GM19372 (cell line): ENCODE data around the gene TMEM179.
"Not testable (repeated sequence)": the region's sequence is repeated elsewhere in the genome, so short reads cannot be mapped to it uniquely, and the experiment has no call there.

Experiments
- ATAC-seq: cut with Tn5 transposase; IDR thresholded peaks from one replicate; pipeline ENCODE4 v1.9.1; 2021; ENCODE audit warnings: mild to moderate bottlenecking, low read depth, moderate library complexity; ENCODE audit not compliant: unreplicated experiment

Gene TMEM179

DNA sequence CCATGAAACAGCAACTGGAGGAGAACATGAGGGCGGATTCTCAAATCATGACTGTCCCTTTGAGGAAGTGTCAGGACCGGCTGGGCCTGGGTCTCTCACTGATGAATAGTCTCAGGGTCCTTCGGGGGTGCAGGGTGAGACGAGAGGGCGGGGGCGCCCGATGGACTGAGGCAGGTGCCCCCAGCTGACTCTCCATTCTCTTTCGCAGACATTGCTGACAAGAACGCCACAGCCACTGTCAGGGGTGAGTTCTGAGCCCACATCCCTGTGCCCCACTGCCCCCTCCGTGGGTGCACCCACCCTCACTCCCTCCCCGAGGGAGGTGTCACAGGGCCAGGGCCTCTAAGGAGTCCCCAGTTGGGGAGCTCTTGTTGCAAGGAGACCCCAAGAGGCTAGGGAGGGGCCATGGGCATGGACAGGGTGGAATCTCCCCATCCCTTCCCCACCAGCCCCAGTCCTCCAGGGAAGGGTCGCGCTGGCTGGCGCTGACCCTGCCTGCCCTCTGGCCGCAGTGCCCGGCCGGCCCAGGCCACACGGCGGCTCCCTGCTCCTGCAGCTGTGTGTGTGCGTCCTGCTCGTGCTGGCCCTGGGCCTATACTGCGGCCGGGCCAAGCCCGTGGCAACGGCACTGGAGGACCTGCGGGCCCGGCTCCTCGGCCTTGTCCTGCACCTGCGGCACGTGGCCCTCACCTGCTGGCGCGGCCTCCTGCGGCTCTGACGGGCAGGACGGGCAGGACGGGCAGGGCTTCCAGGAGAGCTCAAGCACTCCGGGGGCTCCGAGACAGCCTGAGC lies 16.3 kb downstream of the TMEM179 start:
- no peak for ATAC-seq

GRCh38 chr14:104587641-104588040 lies 16.9 kb downstream of the TMEM179 start:
- no peak for ATAC-seq

DNA sequence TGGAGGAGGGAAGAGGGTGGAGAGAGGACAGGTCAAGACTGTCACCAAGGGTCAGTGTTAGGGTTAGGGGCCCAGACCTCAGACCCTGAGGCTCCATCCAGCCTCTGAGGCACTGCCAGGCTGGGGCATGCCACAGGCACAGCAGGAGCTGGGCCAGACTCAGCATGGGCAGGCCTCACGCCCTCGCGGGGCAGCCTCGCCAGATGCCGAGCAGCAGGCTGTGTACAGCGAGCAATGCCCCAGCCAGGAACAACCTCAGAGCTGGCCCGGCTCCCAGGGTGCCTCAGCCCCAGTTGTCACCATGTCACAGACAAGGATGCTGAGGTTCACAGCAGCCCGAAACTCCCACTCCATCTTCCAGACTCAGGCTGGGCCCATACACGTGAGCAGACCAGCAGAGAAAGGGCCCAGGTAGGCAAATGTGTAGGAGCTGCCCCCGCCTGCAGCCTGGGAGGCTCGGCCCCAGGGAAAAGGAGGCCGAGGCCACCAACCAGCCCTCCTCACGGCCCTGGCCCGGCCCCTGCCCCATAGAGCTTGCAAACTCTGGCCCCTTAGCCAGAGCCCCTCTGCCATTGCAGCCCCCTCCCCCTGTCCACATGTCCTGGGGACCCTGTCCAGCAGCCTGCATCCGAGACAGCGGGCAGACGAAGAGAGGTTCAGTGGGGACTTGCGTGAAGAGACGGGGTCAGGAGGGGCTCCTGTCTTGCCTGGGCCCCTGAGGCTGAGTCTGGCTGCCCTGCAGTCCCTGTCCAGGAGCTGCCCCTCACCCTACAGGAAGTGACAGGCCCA lies 17.5 kb downstream of the TMEM179 start:
- ATAC-seq: no peak

DNA sequence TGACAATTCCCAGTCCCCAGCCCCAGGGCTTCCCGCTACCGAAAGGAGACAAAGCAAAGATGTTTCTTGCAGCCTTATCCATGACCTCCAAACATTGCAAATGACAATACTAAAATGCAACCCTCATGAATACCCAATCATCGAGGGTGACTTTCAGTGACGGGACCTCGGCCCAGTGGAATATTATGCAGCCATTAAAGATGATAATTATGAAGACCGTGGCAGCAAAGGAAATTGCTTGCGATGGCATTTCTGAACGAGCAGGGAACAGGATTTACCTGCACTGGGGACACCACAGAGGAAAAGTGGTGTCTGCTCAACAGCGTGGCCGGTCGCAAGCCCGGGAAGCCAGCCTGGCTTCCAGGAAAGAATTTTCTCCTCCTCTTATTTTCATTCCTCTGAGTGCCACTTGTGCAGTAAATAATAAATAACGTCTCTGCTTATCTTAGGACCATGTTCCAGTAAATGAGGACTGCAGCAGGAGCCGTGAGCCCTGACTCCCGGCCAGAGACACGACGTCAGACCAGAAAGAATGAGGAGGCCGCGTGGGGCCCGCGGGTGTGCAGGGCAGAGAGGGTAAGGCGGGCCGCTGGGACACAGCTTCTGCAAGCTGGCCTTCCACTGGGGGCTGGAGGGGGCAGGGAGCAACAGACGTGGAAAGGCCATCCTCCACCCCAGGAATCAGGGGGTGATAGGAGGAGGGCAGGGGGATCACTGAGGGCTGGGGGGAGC lies 18.4 kb downstream of the TMEM179 start:
- no peak for ATAC-seq

GRCh38 chr14:104584557-104584956 lies 20.0 kb downstream of the TMEM179 start:
- no peak for ATAC-seq

GRCh38 chr14:104583424-104584306 lies 20.9 kb downstream of the TMEM179 start:
- ATAC-seq: no peak

DNA sequence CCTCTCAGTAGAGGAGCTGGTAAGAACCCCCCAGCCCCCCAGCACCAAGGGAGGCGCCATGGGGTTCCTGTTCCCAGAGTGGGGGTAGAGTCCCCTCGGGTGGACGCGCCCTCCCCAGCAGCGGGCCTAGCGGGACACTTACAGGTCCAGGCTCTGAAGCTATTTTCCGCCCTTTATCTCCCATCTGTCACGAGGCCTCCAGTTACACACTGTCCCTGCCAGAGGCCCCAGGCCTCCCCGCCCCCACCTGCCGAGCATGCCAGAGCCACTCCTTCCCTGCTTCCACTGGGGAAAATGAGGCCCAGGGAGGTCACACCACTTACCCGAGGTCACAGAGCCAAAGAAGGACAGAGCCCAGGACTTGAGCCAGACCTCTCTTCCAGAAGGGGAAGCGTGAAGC lies 21.9 kb downstream of the TMEM179 start:
- ATAC-seq: no peak

DNA sequence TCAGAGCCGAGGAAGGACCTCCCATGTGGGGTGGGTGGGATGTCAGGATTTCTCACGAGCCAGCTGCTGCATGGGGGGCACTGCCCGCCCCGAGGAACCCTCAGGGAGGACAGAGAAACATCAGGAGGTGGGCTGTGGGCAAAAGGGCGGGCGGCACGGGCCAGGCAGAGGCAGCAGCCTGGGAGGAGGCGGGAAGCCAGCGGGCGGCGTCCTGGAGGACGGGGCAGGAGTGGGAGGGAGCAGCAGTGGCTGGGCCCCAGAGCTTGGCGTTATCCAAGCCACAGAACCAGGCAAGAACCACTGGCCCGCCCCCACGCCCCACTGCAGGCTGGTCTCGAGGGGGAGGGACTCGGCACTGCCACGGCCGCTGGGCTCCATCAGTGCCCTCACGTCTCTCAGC lies 22.6 kb downstream of the TMEM179 start:
- no peak for ATAC-seq

GRCh38 chr14:104581521-104581920 lies 23.1 kb downstream of the TMEM179 start:
- no peak for ATAC-seq

GRCh38 chr14:104580961-104581360 lies 23.6 kb downstream of the TMEM179 start:
- ATAC-seq: no peak

GRCh38 chr14:104579939-104580338 lies 24.6 kb downstream of the TMEM179 start:
- not testable (repeated sequence) for ATAC-seq

DNA sequence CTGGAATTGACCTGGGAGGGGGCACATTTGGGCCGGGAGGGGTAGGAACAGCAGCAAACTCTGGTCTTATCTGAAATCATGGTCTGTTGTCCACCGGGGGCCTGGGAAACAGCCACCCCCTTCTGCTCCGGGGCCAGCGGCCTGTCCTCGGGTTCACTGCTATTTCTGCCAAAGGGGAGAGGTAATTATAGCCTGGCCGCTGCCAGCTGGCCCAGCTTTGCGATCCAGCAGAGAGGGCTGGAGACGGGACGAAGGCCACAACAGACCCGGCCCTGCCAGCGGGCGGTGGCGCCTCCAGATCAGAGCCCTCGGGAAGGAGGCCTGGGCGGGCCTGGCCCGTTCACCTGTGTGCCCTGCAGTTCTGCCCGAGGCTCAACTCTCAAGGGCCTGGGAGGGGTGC lies 25.1 kb downstream of the TMEM179 start, which contains the start of gene C14orf180:
C14orf180 (plus strand) TSS at position 258 of the 400 bp plus-strand sequence. CDS start 6,667 bp downstream, outside the sequence.
- no peak for ATAC-seq

DNA sequence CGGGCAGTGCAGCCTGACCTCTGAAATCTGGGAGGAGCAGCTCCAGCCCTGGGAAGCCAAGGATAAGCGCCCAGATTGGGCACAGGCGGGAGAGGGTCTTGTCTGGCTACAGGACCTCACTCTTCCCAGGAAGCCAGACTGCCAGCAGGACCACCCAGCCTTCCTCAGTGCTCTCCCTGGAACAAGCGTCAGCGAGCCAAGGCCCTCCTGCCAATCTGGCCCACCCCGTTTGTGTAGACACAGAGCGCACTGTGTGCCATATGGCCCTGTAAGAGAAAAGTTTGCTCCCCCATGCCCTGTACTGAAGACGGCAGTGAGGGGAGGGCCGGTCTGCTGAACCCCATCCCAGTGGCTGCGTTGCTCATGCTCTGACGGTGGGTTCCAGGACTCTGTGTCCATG lies 26.3 kb downstream of the TMEM179 start:
- ATAC-seq: no peak

GRCh38 chr14:104577847-104578301 lies 26.7 kb downstream of the TMEM179 start:
- no peak for ATAC-seq

- no peak for ATAC-seq
These were observed 27.1 kb downstream of the TMEM179 start for GRCh38 chr14:104577426-104577825.

DNA sequence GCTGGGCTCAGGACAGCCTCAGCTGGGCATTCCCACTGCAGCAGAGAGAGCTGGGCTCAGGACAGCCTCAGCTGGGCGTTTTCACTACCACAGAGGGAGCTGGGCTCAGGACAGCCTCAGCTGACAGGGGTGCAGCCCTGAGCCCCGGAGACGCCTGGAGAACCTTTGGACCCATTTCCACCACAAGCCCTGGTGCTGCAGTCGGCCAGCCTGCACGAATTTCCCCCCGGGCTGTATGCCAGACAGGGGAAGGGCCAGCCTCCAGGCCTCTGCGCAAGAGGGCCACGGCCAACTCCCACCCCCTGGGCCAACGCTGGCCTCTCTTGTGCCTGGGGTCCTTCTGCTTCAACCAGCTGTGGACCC lies 27.6 kb downstream of the TMEM179 start:
- no peak for ATAC-seq

- ATAC-seq: no peak
These were observed 28.2 kb downstream of the TMEM179 start for GRCh38 chr14:104576232-104576969.

DNA sequence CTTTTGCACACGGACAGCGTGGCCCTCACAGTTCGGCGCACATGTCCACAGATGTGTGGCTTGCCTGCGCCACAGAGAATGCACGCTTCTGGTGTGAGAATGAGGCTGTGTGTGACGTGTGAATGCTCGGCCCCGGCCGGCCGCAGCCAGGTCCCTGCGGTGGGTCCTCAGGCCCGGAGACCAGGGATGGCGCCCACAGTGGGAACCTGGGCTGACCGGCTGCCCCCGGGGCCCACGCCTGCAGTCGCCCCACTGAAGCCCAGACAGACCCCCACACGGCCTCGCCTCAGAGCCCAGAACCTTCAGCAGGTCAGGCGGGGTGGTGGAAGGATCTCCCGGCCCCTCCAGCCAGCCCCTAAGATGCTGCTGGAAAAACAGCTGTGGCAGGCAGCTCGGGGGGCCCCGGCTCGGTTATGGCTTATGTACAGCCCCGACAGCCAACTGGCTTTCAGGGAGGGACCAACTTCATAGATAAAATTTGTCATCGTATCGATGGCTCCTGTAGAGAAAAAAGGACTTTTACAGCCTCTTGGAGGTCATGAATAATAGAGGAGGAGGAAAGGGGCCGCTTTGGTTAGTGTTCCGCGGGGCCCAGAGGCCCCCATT lies 29.5 kb downstream of the TMEM179 start:
- ATAC-seq: no peak

DNA sequence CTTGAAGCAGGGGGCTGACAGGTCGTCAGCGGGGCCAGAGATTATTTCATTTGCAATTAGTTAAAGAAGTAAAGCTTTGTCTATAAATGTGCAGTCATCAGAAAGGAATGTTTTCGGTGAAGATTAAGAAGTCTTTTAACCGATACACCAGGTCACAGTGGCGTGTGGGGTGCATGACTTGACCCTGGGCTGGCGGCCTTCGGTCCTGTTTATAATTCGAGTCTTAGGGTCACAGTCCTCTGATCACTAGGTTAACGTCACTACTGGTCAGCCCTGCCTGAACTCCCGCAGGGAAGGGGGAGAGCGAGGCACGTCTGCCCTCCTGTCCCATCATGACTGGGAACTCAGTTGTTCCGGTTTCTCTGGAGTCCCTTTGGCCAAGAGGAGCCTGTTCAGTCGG lies 30.0 kb downstream of the TMEM179 start:
- ATAC-seq: no peak
